ENCODE measurements around the gene CCDC187.

- TF ChIP-seq POLR2A (IDR thresholded peaks at IDR 0.05) = no peak
- TF ChIP-seq CTCF (IDR thresholded peaks at IDR 0.05) = no peak
Measured at GRCh38 chr9:136233411-136233810, 70.5 kb downstream of the CCDC187 start.

Data from uterus (tissue), 2 donors.